OCI-LY1 (cell line): ENCODE data around the gene AGRN.
"Not testable (repeated sequence)": the region's sequence is repeated elsewhere in the genome, so short reads cannot be mapped to it uniquely, and the experiment has no call there.

Experiments
- H2AFZ ChIP-seq: fragments of 200-600 bp; sonication (generic), shearing (Covaris generic); 2 replicates; pipeline ENCODE4 v1.6.0; 2014; ENCODE audit warnings: antibody characterized with exemption, mild to moderate bottlenecking, low read length
- H3F3A ChIP-seq: fragments of 200-600 bp; sonication (generic), shearing (Covaris generic); 2 replicates; pipeline ENCODE4 v1.6.0; 2014; ENCODE audit warnings: mild to moderate bottlenecking, antibody characterized with exemption, low read length, moderate library complexity; ENCODE audit not compliant: insufficient read depth
- H3K27ac ChIP-seq: fragments of 200-600 bp; sonication (generic); 2 replicates; pipeline ENCODE4 v1.5.1; 2014; ENCODE audit warnings: low read length, mixed run types, mild to moderate bottlenecking, low read depth; ENCODE audit not compliant: poor library complexity, severe bottlenecking
- H3K27me3 ChIP-seq: fragments of 200-600 bp; sonication (generic); 2 replicates; pipeline ENCODE4 v1.6.0; 2014; ENCODE audit warnings: antibody characterized with exemption, mild to moderate bottlenecking, low read length, moderate library complexity; ENCODE audit not compliant: insufficient read depth
- H3K36me3 ChIP-seq: fragments of 200-600 bp; sonication (generic); 2 replicates; pipeline ENCODE4 v1.6.1; 2014; ENCODE audit warnings: mild to moderate bottlenecking, antibody characterized with exemption, low read length, moderate library complexity, mixed read lengths; ENCODE audit not compliant: insufficient read depth
- H3K4me1 ChIP-seq: fragments of 200-600 bp; sonication (generic); 2 replicates; pipeline ENCODE4 v1.5.1; 2014; ENCODE audit warnings: mild to moderate bottlenecking, low read length, moderate library complexity; ENCODE audit not compliant: insufficient read depth, severe bottlenecking
- H3K4me2 ChIP-seq: fragments of 200-600 bp; sonication (generic), shearing (Covaris generic); 2 replicates; pipeline ENCODE4 v1.6.1; 2014; ENCODE audit warnings: low read length
- H3K4me3 ChIP-seq: fragments of 200-600 bp; sonication (generic); 2 replicates; pipeline ENCODE4 v1.5.1; 2014; ENCODE audit warnings: low read length, low read depth, mild to moderate bottlenecking, mixed read lengths; ENCODE audit not compliant: poor library complexity, severe bottlenecking
- H3K79me2 ChIP-seq: fragments of 200-600 bp; shearing (Covaris generic); 2 replicates; pipeline ENCODE4 v1.6.1; 2016; ENCODE audit warnings: mixed run types, low read length, mixed read lengths; ENCODE audit not compliant: insufficient read depth
- H3K9ac ChIP-seq: fragments of 200-600 bp; sonication (generic), shearing (Covaris generic); 2 replicates; pipeline ENCODE4 v1.6.1; 2014; ENCODE audit warnings: mild to moderate bottlenecking, low read length, mixed read lengths
- H3K9me2 ChIP-seq: fragments of 200-600 bp; sonication (generic), shearing (Covaris generic); 2 replicates; pipeline ENCODE4 v1.6.1; 2014; ENCODE audit warnings: low read depth, mild to moderate bottlenecking, low read length, mixed read lengths
- H3K9me3 ChIP-seq: fragments of 200-600 bp; shearing (Covaris generic); 2 replicates; pipeline ENCODE4 v1.6.1; 2014; ENCODE audit warnings: low read length, mixed read lengths
- H4K20me1 ChIP-seq: fragments of 200-600 bp; sonication (generic), shearing (Covaris generic); 2 replicates; pipeline ENCODE4 v1.6.0; 2016; ENCODE audit warnings: mild to moderate bottlenecking, low read length; ENCODE audit not compliant: insufficient read depth
- EZH2 ChIP-seq: fragments of 200-600 bp; sonication (generic), shearing (Covaris generic); IDR thresholded peaks from 2 replicates; pipeline ENCODE4 v1.8.0; 2017; ENCODE audit warnings: borderline replicate concordance, mixed run types, mild to moderate bottlenecking, antibody characterized with exemption, low read length, moderate library complexity, mixed read lengths
- TF ChIP-seq, protein P1 (sequence below): fragments of 200-600 bp; sonication (generic), shearing (Covaris generic); IDR thresholded peaks from 2 replicates; pipeline ENCODE4 v1.5.1; 2017; ENCODE audit warnings: mild to moderate bottlenecking, antibody characterized with exemption, low read length, moderate library complexity, mixed read lengths

AGRN gene

DNA sequence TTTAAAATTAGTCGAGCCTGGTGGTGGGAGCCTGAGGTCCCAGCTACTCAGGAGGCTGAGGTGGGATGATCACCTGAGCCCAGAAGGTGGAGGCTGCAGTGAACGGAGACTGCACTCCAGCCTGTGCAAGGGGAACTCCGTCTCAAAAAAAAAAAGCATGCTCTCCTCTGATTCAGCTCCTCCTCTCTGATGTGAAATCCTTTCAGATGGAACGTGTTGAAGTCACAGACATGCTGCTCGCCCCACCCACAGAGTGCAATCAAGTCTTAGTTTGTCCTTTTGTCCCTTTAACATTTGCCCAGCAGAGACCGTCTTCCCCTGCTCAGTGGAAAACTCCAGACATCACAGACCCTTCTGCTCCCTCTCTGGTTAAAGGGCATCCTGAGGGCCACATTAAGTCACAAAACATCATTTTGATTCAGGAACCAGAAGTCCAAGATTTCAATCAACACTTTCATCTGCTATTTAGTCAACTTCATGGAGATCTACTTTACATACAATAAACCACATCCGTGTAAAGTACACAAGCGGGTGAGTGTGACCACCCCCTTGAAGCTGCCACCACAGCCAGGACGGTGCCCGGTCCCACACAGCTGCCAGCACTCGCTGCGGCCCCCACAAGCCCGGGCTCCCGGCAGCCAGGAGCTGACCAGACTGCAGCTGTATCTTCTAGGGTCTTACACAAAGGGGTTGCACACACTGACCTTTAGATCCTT lies 73.1 kb downstream of the AGRN start:
- Histone ChIP-seq H2AFZ (no peak overlapping the region), H3K4me1 (no peaks in the 10 kb centered on the region), H3K9me2 (no peaks in the 10 kb centered on the region), H3F3A (no peaks in the 10 kb centered on the region), H3K9ac (no peak overlapping the region), H4K20me1 (no peaks in the 10 kb centered on the region), H3K27me3 (no peaks in the 10 kb centered on the region), H3K79me2 (no peaks in the 10 kb centered on the region), H3K4me2 (no peak overlapping the region), H3K27ac (no peak overlapping the region), H3K4me3 (no peak overlapping the region), H3K36me3 (no peaks in the 10 kb centered on the region), H3K9me3 (no peaks in the 10 kb centered on the region)
- TF ChIP-seq EZH2, result no peak

DNA sequence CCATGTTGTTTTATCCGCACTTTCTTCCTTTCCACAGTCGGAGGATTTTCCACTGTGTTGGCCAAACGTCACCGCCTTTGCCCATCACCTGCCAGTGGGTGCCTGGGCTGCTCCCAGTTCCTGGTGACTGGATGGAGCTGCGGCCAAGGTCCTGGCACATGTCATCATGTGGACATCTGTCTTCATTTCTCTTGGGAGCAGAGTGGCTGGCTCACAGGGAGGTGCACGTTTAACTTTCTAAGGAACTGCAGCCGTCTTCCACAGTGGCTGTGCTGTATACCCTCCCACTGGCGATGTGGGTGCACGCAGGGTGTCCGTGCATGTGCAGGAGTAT lies 73.7 kb downstream of the AGRN start:
- Histone ChIP-seq H3K4me1 (no peaks in the 10 kb centered on the region), H3K9me3 (no peaks in the 10 kb centered on the region), H3K27ac (no peak overlapping the region), H2AFZ (no peak overlapping the region), H3K9me2 (no peaks in the 10 kb centered on the region), H3K4me3 (no peak overlapping the region), H3K27me3 (no peaks in the 10 kb centered on the region), H3K36me3 (no peaks in the 10 kb centered on the region), H3K9ac (no peak overlapping the region), H3K4me2 (no peak overlapping the region), H4K20me1 (no peaks in the 10 kb centered on the region), H3F3A (no peaks in the 10 kb centered on the region), H3K79me2 (no peaks in the 10 kb centered on the region)
- TF ChIP-seq EZH2, result no peak
- TF ChIP-seq, protein P1, sequence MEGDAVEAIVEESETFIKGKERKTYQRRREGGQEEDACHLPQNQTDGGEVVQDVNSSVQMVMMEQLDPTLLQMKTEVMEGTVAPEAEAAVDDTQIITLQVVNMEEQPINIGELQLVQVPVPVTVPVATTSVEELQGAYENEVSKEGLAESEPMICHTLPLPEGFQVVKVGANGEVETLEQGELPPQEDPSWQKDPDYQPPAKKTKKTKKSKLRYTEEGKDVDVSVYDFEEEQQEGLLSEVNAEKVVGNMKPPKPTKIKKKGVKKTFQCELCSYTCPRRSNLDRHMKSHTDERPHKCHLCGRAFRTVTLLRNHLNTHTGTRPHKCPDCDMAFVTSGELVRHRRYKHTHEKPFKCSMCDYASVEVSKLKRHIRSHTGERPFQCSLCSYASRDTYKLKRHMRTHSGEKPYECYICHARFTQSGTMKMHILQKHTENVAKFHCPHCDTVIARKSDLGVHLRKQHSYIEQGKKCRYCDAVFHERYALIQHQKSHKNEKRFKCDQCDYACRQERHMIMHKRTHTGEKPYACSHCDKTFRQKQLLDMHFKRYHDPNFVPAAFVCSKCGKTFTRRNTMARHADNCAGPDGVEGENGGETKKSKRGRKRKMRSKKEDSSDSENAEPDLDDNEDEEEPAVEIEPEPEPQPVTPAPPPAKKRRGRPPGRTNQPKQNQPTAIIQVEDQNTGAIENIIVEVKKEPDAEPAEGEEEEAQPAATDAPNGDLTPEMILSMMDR, result no peak

DNA sequence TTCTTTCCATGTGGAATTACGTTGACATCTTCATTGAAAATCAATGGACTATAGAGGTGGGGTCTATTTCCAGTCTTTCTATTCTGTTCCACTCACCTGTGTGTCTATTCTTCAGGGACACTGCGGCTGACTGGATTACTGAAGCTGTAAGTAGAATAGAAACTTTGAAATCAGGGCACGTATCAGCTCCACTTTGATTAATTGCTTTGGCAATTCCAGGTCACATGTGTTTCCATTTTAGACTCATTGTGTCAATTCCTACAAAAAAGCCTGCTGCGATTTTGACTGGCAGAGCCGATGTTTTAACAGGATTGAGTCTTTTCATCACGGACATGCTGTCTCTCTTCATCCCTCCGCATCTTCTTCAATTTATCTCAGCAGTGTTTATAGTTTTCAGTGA lies 75.1 kb downstream of the AGRN start:
- H3K9me3 ChIP-seq, result no peaks in the 10 kb centered on the region
- H2AFZ ChIP-seq, result no peak overlapping the region
- no peak overlapping the region for H3K4me3 ChIP-seq
- TF ChIP-seq, protein P1, result no peak
- no peak for TF ChIP-seq EZH2
- no peaks in the 10 kb centered on the region for H3F3A ChIP-seq
- H3K36me3 ChIP-seq, result no peaks in the 10 kb centered on the region
- H3K9me2 ChIP-seq, result no peaks in the 10 kb centered on the region
- no peak overlapping the region for H3K9ac ChIP-seq
- no peak overlapping the region for H3K4me2 ChIP-seq
- no peaks in the 10 kb centered on the region for H3K79me2 ChIP-seq
- H3K4me1 ChIP-seq, result no peaks in the 10 kb centered on the region
- H4K20me1 ChIP-seq, result no peaks in the 10 kb centered on the region
- H3K27ac ChIP-seq, result no peak overlapping the region
- H3K27me3 ChIP-seq, result no peaks in the 10 kb centered on the region

DNA sequence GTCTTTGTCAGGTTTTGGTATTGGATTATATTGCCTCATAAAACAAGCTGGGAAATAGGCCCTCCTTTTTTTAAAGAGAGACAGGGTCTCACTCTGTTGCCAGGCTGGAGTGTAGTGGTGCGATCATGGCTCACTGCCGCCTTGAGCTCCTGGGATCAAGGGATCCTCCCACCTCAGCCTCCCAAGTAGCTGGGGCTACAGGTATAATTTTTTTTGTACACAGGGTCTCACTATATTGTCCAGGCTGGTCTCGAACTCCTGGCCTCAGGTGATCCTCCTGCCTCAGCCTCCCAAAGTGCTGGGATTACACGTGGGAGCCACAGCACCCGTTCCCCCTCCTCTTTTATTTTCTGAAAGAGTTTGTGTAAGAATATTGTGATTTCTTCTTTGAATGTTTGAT lies 76.2 kb downstream of the AGRN start:
- not testable (repeated sequence) for H3F3A ChIP-seq, H3K9ac ChIP-seq, H3K9me2 ChIP-seq

More for the DNA sequence above, 76.2 kb downstream of the AGRN start:
- not testable (repeated sequence) for H3K27ac ChIP-seq, H3K36me3 ChIP-seq, H2AFZ ChIP-seq, H3K27me3 ChIP-seq, H4K20me1 ChIP-seq, H3K4me1 ChIP-seq, H3K4me2 ChIP-seq, H3K4me3 ChIP-seq, H3K9me3 ChIP-seq, H3K79me2 ChIP-seq
